HepG2 (cell line): Measurements from ENCODE around the gene MBTD1. TPM values are rescaled to one million over a fixed set of nuclear protein-coding genes. Genes with fewer than 3 reads are reported as not detected.

Experiments used
- AGO1 ChIP-seq: fragments of 200-400 bp; formaldehyde crosslinking; IDR thresholded peaks from 2 replicates; pipeline ENCODE4 v1.6.1; 2017; ENCODE audit warnings: mild to moderate bottlenecking, low read depth, low read length, moderate library complexity; ENCODE audit not compliant: poor library complexity, severe bottlenecking
- AHR ChIP-seq: IDR thresholded peaks from 2 replicates; pipeline ENCODE4 v1.6.1; 2018; ENCODE audit warnings: missing genetic modification reagents, missing compliant biosample characterization
- BHLHE40 ChIP-seq: IDR thresholded peaks from 2 replicates; pipeline ENCODE4 v1.6.1; 2011; ENCODE audit warnings: low read length, improper control_type of control experiment
- CCDC6 ChIP-seq: sonication (generic); formaldehyde crosslinking; IDR thresholded peaks from 2 replicates; pipeline ENCODE4 v1.8.1; 2022; ENCODE audit warnings: mild to moderate bottlenecking, missing genetic modification reagents, moderate library complexity
- KDM5A ChIP-seq: fragments of 200-600 bp; sonication (generic); IDR thresholded peaks from 2 replicates; pipeline ENCODE4 v1.7.0; 2018; ENCODE audit warnings: antibody characterized with exemption, mild to moderate bottlenecking, low read length, borderline replicate concordance
- NCOA2 ChIP-seq: sonication (generic); formaldehyde crosslinking; IDR thresholded peaks from 2 replicates; pipeline ENCODE4 v1.8.0; 2022; ENCODE audit warnings: inconsistent platforms
- RXRA ChIP-seq: sonication (generic); formaldehyde crosslinking; IDR thresholded peaks from 2 replicates; pipeline ENCODE4 v1.5.1; 2020; ENCODE audit warnings: missing genetic modification reagents
- SP4 ChIP-seq: sonication (generic); formaldehyde crosslinking; IDR thresholded peaks from 2 replicates; pipeline ENCODE4 v1.8.1; 2023; ENCODE audit warnings: mild to moderate bottlenecking, missing genetic modification reagents
- TCF12 ChIP-seq, 2 experiments: fragments of 450-650 bp in 1 of 2; sonication (generic) in 1 of 2; formaldehyde crosslinking in 1 of 2; IDR thresholded peaks; 2 replicates each; pipeline versions ENCODE4 v1.6.1 to v1.8.0; 2017 to 2022; ENCODE audit warnings: antibody characterized with exemption in 1 of 2, mild to moderate bottlenecking in 1 of 2, missing genetic modification reagents in 1 of 2, moderate library complexity in 1 of 2
- ZEB1 ChIP-seq: IDR thresholded peaks from 2 replicates; pipeline ENCODE4 v1.6.1; 2012; ENCODE audit warnings: mild to moderate bottlenecking, low read depth, inconsistent platforms; ENCODE audit not compliant: insufficient replicate concordance
- ZFX ChIP-seq: sonication (generic); formaldehyde crosslinking; IDR thresholded peaks from 2 replicates; pipeline ENCODE4 v1.4.0; 2020; ENCODE audit warnings: mild to moderate bottlenecking, low read depth, missing genetic modification reagents, moderate library complexity
- ZGPAT ChIP-seq: IDR thresholded peaks from 2 replicates; pipeline ENCODE4 v1.6.1; 2016; ENCODE audit warnings: mild to moderate bottlenecking
- ZMYM3 ChIP-seq: sonication (generic); formaldehyde crosslinking; IDR thresholded peaks from 2 replicates; pipeline ENCODE4 v1.5.1; 2020; ENCODE audit warnings: mild to moderate bottlenecking, missing genetic modification reagents
- ZNF10 ChIP-seq: sonication (generic); formaldehyde crosslinking; IDR thresholded peaks from 2 replicates; pipeline ENCODE4 v1.4.0; 2020; ENCODE audit warnings: mild to moderate bottlenecking, low read depth, missing genetic modification reagents, borderline replicate concordance
- ZNF224 ChIP-seq: sonication (generic); formaldehyde crosslinking; IDR thresholded peaks from 2 replicates; pipeline ENCODE4 v1.5.0; 2020; ENCODE audit warnings: mild to moderate bottlenecking, missing genetic modification reagents
- ZNF225 ChIP-seq: sonication (generic); formaldehyde crosslinking; IDR thresholded peaks from 2 replicates; pipeline ENCODE4 v1.4.0; 2020; ENCODE audit warnings: mild to moderate bottlenecking, missing genetic modification reagents
- ZNF337 ChIP-seq: sonication (generic); formaldehyde crosslinking; IDR thresholded peaks from 2 replicates; pipeline ENCODE4 v1.5.1; 2020; ENCODE audit warnings: missing genetic modification reagents, low read depth, mild to moderate bottlenecking, borderline replicate concordance
- ZNF75D ChIP-seq: sonication (generic); formaldehyde crosslinking; IDR thresholded peaks from 2 replicates; pipeline ENCODE4 v1.8.1; 2023; ENCODE audit warnings: missing genetic modification reagents, mild to moderate bottlenecking, borderline replicate concordance
- polyA plus RNA-seq, 8 experiments: library from polyadenylated mRNA; depleted of rRNA in 3 of 8; stranded (reverse) in 7 of 8; unstranded in 1 of 8; fragments of >200 nt; fragmentation: Illumina TruSeq in 4 of 8; extraction: Trizol in 4 of 8; gene quantifications; 2 replicates each; pipeline versions ENCODE4 v1.2.1 to v1.2.3, GENCODE V29; 2011 to 2016; ENCODE audit warnings: low read depth in 4 of 8, missing spikeins in 1 of 8, mixed read lengths in 1 of 8; ENCODE audit not compliant: insufficient read depth in 1 of 8
- total RNA-seq, 5 experiments: library from RNA; depleted of rRNA; stranded (reverse); fragments of >200 nt; fragmentation: Illumina TruSeq; extraction: Trizol; gene quantifications; 2 replicates each; pipeline ENCODE4 v1.2.3, GENCODE V29; 2016; ENCODE audit warnings: low read depth in 1 of 5
- TF ChIP-seq, protein P1 (sequence below): sonication (generic); formaldehyde crosslinking; IDR thresholded peaks from 2 replicates; pipeline ENCODE4 v1.5.0; 2020; ENCODE audit warnings: mild to moderate bottlenecking, missing genetic modification reagents
- TF ChIP-seq, protein P2 (sequence below): sonication (generic); formaldehyde crosslinking; IDR thresholded peaks from 2 replicates; pipeline ENCODE4 v1.4.0; 2020; ENCODE audit warnings: mild to moderate bottlenecking, missing genetic modification reagents
- TF ChIP-seq, protein P3 (sequence below), 2 experiments: sonication (generic) in 1 of 2; formaldehyde crosslinking in 1 of 2; IDR thresholded peaks; 2 replicates each; pipeline versions ENCODE4 v1.5.1 to v1.6.1; 2011 to 2020; ENCODE audit warnings: borderline replicate concordance in 1 of 2, low read depth in 1 of 2, low read length in 1 of 2, mild to moderate bottlenecking in 1 of 2, missing genetic modification reagents in 1 of 2, moderate library complexity in 1 of 2
- TF ChIP-seq, protein P4 (sequence below): sonication (generic); formaldehyde crosslinking; IDR thresholded peaks from 2 replicates; pipeline ENCODE4 v1.4.0; 2020; ENCODE audit warnings: mild to moderate bottlenecking, missing genetic modification reagents

Gene MBTD1
- total and polyA plus RNA-seq, 2 of the 13 experiments (the other 11 are each of a cell fraction or from before 2014, with no cell fraction given), result 20.9 TPM

GRCh38 chr17:51165680-51166197 lies 94.1 kb downstream of the MBTD1 start (continued):
- no peak; the same call in 1 of the 2 replicates for TF ChIP-seq ZGPAT
- 0 out of 2 replicates have a peak, but pooled peaks have one; percentile 1 for TF ChIP-seq CCDC6 (CRISPR knock-in tag)
- TF ChIP-seq BHLHE40, result no peak
- TF ChIP-seq AHR (CRISPR knock-in tag), result no peak
- TF ChIP-seq, protein P1, sequence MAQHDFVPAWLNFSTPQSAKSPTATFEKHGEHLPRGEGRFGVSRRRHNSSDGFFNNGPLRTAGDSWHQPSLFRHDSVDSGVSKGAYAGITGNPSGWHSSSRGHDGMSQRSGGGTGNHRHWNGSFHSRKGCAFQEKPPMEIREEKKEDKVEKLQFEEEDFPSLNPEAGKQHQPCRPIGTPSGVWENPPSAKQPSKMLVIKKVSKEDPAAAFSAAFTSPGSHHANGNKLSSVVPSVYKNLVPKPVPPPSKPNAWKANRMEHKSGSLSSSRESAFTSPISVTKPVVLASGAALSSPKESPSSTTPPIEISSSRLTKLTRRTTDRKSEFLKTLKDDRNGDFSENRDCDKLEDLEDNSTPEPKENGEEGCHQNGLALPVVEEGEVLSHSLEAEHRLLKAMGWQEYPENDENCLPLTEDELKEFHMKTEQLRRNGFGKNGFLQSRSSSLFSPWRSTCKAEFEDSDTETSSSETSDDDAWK (CRISPR knock-in tag), result no peak
- TF ChIP-seq, protein P2, sequence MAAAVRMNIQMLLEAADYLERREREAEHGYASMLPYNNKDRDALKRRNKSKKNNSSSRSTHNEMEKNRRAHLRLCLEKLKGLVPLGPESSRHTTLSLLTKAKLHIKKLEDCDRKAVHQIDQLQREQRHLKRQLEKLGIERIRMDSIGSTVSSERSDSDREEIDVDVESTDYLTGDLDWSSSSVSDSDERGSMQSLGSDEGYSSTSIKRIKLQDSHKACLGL (CRISPR knock-in tag), result no peak
- TF ChIP-seq TCF12 (IDR thresholded peaks at IDR 0.05), result no peak
- TF ChIP-seq TCF12 (CRISPR knock-in tag; IDR thresholded peaks at IDR 0.05), result no peak
- TF ChIP-seq ZNF10 (CRISPR knock-in tag), result 0 out of 2 replicates have a peak, but pooled peaks have one; percentile 37
- TF ChIP-seq ZNF75D, result no peak
- TF ChIP-seq ZMYM3, result 0 out of 2 replicates have a peak, but pooled peaks have one; percentile 44
- no peak for TF ChIP-seq ZNF337
- peak; percentile 45; the same call in 1 of the 2 replicates for TF ChIP-seq KDM5A
- TF ChIP-seq, protein P3, sequence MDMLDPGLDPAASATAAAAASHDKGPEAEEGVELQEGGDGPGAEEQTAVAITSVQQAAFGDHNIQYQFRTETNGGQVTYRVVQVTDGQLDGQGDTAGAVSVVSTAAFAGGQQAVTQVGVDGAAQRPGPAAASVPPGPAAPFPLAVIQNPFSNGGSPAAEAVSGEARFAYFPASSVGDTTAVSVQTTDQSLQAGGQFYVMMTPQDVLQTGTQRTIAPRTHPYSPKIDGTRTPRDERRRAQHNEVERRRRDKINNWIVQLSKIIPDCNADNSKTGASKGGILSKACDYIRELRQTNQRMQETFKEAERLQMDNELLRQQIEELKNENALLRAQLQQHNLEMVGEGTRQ (IDR thresholded peaks at IDR 0.05; ENCODE audit: low read depth, low read length), result no peak
- TF ChIP-seq, protein P3 (CRISPR knock-in tag; IDR thresholded peaks at IDR 0.05; ENCODE audit: borderline replicate concordance), result no peak
- no peak for TF ChIP-seq AGO1
- TF ChIP-seq ZFX, result no peak
- TF ChIP-seq RXRA, result peak; percentile 13
- 0 out of 2 replicates have a peak, but pooled peaks have one; percentile 4 for TF ChIP-seq NCOA2 (CRISPR knock-in tag)
- TF ChIP-seq SP4 (CRISPR knock-in tag), result no peak
- TF ChIP-seq, protein P4, sequence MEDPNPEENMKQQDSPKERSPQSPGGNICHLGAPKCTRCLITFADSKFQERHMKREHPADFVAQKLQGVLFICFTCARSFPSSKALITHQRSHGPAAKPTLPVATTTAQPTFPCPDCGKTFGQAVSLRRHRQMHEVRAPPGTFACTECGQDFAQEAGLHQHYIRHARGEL (CRISPR knock-in tag), result no peak
- TF ChIP-seq ZNF224 (CRISPR knock-in tag), result peak; percentile 79; the same call in 1 of the 2 replicates
- no peak for TF ChIP-seq ZEB1
- TF ChIP-seq ZNF225, result no peak
